T1000 (cell line): ENCODE results near the gene EIF3K.
A peak's percentile ranks its signal among the peaks of the same experiment; 100 is the strongest.

ENCODE experiments used
- DNase-seq: peaks from one replicate; lab custom pipeline; 2025; ENCODE audit warnings: mixed read lengths; lab: John Stamatoyannopoulos, UW

Gene EIF3K

DNA sequence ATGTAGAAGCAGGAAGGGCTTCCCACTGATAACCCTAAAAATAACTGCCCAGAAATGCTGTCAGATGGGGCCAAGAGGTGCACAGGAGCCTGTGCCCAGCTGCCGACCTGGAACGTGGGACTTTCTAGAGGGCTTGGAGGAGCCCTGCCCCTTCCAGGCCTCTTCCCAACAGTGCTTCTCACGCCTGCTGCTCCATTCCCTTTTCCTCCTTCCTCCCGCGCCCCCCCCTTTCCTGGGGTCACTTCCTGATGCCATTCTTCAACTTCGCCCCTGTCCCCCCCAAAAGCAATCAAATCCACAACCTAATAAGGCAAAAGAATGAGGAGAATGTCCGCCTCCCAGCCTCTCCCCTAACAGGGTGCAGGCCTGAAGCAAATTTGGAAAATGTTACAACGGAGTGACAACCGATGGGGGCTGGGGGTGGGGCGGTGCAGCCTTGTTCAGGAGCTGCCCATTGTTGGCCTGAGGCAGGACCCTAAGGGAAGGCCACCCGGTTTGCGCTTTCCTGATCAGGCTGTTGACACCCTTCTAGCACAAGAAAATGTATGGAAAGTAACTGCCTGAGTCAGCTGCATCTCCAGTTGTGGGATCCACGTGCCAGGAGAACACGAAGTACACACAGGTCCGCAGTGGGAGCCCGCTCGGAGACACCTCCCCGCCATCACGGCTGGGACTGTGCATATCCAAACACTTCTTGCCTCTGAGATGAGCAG lies 47.1 kb downstream of the EIF3K start:
- no peak for DNase-seq

DNA sequence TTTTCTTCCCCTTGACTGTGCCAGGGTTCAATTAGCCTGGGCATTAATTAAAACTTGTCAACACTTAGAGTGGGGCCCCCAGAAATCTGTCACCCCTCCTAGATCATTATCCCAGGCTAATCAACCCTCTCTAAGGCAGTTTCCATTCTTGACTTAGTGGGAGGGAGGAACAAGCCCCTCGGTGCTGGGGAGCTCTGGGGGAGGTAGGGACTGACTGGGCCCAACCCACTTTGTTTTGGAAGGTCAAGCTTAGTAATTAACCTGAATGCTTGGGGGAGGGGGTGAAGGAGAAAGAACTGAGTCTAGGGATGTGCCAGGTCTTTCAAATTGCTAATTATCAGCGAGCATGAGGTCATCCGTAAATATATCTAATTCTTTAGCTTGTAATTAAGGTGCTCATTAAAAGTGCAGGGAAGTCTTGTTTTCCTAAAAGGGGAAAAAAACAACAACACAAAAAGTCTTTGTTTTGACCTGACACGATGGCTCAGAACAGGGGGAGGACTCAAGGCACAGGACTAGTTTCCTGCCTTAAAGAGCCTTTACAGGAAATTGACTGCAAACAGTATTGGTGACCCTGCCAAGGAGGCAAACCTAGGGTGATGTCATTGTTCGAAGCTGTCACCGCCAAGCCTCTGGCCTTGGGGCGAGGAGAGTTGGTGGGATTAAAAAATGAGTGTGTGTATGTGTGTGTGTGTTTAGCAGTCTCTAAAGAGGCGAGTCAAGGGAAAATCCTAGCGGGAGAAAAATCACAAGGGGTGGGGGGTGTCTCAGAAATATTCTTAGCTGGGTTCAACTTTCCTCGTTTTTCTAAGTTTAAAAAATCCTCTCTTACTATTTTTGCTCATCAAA lies 47.9 kb downstream of the EIF3K start:
- DNase-seq: peak; percentile 37

DNA sequence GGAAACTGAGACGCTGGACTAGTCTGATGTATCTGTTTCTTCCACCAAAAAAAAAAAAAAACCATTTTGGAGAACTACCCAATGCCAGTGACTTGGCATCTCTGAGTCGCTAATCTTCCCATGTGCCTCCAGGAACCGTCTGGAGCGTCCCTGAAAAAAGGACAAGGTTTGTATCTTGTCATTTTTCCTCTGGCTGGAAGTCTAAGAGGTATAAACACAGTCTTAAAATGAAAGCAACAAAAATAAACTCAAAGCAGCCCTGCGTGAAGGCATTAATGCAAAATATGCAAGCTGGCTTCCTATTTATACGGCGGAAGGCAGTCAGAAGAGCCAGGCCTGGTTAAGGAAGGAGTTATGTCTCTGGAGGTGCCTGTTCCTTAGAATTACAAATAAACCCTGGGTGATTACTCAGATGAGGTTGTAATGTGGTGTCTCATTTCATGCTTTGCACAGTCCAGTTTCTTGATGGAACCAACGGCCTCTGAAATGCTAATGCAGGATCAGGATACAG lies 48.7 kb downstream of the EIF3K start:
- no peak for DNase-seq

DNA sequence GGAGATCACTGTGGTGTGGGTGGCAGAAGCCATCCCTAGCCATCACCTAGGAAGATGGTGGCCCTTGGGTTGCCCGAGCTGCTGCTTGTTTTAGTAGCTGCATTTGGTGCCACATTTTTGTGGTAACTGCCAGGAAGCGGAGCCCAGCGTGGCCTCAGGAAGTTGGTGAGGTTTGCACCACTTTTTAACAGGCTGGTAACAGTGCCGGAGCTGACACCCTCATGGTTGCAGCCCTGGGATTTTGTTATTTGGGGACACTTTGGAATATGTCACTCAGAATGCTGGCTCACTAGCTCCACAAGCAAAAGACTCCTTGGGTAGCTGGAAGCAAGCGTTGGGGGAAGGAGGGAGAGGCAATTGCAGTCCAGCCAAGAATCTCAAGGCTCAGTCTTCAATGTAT lies 50.6 kb downstream of the EIF3K start:
- DNase-seq: no peak

DNA sequence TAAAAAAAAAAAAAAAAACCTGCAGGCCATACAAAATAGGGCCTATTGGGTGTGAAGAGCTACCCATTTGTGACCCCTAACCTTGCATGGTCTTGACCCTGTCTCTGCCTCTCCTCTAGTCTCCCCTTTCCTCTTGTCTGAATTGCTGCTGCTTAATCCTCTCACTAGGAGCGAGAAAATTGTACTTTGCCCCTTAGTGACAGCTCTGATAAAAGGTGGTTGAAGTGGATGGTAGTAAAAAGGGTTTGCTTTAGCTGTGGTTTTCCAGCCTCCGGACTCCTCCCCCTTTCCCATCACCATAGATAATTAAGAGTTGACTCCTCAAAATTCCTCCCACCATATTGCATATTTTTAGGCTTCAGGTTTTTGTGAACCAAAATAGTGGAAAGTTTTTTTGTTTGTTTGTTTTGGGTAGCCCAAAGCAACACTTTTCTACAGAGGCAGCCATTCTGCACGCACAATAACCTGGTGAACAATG lies 52.0 kb downstream of the EIF3K start:
- DNase-seq: no peak

DNA sequence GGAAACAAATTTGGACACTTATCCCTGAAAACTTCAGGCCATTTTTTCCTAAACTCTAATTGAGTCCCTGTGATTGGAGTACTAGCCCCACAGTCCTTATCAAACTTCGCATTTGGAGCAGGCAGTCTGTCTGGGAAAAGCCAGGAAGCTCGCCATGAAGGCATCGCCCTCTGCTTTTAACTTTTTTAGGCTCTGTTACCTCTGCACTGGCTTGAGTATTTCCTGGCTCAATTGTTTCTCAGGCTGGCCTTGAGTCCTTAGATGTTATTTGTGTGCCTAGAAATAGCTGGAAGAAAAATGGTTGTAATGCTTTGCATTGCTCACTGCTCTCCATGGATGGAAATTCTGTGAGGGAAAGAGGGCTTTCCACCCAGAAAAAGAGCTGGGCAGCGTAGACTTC lies 52.7 kb downstream of the EIF3K start:
- no peak for DNase-seq

DNA sequence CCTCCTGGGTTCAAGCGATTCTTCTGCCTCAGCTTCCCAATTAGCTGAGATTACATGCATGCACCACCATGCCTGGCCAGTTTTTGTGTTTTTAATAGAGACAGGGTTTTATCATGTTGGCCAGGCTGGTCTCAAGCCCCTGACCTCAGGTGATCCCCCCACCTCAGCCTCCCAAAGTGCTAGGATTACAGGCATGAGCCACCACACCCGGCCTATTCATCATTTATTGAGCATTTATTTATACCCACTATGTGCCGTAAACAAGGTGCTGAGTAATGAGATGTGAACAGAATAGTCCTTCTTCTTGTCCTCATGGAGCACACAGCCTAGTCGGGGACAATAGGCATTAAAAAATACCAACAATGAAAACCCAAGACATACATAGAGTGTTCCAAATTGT lies 54.0 kb downstream of the EIF3K start:
- no peak for DNase-seq

DNA sequence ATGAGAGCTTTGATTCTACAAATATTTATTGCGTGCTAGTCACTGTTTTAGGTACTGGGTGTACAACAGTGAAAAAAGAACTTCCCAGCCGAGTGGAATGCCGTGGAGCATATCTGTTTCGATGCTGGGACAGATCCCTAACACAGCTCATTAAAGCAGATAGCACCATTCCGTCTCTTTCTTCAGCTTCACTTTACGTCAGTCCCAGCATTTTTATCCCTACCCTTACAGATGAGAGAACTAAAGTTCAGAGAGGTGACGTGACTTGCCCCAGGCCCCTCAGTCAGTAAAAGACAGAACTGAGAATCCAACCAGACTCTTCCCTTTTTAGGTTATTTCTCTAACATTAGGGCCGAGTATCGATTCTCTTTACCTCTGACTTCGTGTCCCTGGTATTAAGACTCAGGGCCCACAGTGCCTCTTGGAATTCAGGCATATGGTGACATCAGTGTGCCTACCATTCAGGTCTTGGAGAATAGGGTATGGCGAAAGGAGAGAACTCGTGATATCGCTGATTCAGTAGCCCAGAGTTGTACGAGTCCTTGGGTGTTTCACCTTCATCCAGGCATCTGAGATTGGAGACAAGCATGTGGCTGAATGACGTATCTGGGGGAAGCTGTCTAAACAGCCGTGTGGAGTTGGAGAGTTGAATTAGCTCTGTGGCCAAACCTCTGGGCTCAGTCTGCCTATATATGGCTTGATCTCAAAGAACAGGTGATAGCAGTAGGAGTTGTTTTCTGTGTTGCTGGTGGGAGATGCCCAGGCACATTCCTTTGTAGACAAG lies 55.6 kb downstream of the EIF3K start:
- no peak for DNase-seq

DNA sequence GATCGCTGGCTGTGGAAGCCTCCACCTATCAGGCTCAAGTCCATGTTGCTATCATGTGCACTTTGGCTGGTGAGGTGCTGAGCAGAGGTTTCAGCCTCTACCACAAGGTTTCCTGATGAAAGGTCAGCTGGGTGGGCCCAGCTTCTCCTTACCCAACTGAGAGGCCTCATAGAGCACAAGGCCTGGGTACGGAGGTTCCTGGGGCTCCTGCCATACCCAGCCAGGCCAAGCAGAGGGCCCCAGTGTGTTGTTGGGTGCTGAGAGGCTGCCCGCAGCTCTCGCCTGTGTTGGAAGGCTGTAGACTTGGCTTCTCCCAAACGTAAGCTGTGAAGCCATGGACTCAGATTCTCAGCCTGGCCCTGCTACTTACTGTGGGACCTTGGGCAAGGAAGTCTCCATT lies 56.6 kb downstream of the EIF3K start:
- no peak for DNase-seq

DNA sequence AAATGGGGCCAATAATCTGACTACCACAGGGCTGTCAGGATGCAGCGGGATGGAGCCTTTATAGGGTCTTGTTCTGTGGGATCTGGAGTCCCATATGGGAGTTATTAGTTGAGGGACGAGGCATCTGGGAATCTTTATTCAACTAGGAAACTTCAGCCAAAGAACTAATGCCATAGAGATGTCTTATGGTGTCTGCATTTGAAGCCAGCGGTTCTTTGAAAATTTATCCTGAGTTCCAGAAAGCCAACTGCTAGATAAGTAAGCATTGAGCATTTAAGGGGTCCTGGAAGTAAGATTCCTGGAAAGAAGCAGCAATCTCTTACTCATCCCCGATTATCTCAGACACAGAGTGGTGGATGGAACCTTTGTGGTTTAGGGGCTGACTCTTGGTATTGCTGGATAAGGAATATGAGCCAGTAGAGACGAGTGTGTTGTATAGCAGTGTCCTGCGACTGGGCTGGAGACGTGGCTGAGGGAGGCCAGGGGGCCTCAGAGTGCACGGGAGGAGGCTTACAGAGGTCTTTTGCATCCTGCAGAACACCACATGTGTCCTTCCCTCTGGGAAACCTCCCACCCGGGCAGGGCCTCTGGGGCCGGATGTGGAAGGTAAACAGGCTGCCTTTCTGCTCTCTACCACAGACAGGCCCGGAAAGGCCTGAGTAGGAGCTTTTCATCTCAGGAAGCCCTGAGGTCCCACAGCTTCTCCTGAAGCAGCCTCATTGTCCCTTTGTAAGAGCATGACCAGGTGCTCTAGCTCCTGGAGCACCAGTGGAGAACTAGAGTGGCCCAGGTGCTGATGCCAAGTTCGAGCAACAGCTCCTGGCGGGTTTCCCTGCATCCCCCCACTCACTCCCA lies 57.3 kb downstream of the EIF3K start:
- DNase-seq: peak; percentile 27

DNA sequence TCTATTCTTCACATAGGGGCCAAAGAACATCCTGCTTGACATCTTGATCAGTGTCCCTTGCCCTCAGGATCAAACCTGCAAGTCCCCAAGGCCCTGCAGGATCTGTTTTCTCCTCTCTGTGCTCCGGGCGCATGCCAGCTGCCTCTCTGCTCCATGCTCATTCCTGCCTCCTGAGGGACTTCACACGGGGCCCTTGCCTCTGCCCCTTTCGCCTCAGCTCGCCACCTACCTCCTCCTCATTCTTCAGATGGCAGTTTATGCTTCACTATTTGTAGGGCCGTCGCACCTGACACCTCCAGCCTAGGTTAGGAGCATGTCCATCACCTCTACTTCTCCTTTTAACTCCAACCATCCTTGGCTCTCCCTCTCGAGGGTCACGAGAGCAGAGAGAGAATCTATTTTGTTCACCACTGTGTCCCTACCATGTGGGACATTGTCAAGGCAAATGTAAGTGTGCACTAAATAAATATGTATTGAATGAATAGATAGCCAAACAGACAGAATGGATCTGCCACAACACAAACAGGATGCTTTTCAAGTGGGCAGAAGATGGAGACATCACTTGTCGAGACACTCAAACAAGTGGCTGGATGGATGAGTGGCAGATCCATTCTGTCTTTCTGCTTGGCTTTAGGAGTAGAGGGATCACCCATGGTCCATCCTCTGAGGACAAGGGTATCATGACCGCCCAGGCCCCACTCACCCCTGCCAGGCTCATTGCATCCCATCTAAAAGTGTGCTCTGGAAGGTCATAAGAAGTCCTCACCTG lies 58.1 kb downstream of the EIF3K start:
- no peak for DNase-seq

DNA sequence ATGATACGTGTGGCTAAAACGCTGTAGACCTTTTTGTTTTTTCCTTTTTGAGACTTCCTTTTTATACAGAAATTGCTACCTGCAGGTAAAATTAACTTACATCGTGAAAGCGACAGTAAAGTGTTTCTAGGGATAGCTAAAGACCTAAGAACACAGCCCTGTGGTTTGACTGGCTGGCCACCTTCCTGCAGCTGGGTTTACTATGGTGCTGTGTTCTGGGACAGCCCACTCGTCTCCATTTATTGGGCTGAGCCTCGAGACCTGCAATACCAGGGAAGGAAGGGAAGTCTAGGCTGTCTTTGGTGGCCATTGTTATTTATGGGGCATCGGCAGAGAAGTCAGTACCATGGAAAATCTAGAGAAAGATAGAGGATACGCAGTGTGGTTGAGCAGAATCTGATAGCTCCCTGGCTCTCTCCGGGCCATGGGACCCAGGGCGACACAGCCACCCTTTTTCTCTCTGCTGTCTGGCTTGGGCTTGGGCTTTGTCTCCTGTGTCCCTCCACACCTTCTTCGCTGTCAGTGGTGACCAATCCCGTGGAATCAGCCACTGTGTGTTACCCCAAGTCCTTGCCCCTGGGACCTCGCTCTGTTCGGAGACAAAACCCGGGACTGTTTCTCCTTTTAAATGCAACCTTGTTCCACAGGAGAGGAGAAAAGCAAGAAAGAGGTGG lies 59.4 kb downstream of the EIF3K start:
- DNase-seq: no peak

DNA sequence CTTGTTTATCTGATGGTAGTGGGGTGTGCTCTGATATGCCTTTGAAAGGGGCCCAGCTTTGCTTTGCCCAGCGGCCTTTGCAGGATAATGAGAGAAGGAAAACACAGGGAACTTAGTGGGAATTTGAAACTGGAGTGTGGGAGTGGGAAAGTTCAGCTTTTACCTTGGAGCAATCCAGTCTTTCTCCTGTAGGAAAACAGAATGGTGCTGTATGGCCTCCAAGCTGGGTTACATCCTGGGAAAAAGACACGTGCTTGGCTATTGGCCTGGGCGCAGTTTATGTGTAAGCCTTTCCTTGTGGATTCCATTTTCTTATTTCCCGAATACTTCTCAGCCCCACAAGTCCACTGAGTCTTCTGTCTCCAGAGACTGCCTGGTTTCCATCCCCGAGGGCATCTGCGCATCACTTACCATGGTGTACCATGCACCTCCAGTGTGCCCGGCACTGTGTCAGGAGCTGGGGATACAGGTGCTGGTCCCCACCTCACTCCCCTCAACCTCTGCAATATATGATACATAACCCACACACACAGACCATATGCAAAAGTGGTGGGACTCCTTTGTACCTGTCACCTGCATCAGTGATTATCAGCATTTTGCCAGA lies 60.0 kb downstream of the EIF3K start:
- DNase-seq: no peak

DNA sequence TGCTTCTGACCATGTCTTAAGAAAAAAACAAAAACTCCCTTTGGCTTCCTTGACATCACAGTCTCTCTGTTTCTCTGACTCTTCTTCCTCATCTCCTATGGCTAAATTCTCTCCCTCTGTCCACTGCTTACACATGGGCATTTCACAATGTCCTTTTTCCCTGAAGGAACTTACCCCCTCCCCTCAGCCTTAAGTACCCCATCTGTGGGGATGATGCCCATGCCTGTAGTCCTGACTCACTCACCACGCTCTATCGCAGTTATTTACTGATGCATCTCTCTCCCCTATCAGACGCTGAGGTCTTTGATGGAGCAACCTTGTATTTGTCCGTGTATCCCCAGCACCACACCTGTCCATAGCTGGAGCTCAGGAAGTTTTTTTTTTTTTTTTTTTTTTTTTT lies 60.9 kb downstream of the EIF3K start:
- no peak for DNase-seq

DNA sequence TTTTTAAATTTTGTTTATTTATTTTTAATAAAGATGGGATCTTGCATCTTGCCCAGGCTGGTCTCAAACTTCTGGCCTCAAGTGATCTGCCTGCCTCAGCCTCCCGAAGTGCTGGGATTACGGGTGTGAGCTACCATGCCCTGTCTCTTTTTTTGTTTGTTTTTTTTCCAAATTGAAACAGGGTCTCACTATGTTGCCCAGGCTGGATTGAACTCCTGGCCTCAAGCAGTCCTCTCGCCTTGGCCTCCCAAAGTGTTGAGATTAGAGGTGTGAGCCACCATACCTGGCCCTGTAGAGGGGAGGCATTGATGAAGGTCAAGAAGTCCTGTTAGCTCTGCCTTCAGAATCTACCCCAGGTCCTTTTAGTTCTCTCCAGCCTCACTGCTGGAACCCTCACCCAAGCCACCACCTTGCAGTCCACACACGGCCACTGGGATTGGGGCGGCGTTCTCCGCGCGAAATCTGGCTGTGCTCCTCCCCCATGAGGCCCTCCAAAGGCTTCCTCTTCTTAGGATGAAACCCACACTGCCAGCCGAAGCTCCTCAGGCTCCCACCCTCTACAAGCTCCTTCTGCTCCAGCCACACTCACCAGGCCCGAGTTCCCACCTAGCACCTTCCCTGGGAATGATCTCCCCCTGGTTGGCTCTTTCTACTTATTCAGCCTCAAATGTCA lies 63.3 kb downstream of the EIF3K start:
- no peak for DNase-seq

DNA sequence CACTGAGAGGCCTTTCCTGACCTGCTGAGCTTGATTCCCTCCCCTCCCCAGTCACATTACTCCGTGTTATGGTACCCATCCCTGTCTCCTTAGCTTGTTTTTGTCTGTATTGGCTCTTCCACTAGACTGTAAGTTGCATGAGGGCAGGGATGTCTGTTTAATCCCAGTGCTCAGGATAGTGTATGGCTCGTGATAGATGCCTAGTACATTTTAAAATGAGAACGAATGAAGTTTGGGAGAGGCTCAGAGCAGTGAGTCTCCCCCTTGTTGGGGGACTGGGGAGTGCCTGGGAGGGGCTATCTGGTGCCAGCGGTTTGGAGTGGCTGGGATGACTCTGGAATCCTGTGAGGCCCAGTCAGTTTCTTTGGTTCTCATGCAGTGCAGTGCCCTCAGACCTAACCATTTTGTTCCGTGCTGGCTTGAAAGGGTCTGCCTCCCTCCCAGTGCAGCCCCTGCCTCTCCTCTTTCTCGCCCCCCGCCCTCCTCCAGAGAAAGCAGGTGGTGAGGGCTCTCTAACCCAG lies 63.9 kb downstream of the EIF3K start:
- no peak for DNase-seq

DNA sequence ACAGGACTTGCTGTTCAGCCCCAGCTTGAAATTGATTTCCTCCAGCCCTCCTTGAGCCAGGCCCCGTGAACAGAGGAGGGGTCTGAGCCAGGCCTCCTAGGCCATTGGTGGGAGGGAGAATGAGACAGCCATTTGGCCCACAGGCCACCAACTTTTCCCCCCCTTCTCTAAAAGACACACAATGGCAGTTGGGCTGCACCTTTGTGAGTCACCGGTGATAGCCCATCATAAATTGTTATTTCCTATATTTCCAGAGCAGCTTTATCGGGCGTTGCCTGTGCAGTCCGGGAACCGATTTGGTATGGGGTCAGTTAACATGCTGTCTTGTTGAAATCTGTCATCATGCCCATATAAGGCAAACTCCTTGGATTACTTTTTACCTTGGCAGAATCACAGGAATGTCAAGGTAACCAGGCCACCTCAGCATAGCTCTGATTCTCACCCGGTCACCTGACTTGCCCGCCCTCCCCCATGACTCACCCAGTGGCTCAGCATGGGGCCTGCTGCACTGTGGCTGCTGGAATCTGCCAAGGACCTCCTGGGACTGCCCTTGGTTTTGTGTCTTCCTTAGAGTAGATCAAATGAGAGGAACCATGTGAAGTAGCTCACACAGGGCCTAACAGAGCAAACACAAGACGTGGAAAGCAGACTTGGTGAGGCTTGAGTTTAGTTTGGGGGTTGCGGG lies 64.5 kb downstream of the EIF3K start:
- peak; percentile 93 for DNase-seq
